GM19397 (cell line): ENCODE data around the gene BRSK2.

Source experiments
- ATAC-seq: cut with Tn5 transposase; IDR thresholded peaks from one replicate; pipeline ENCODE4 v1.9.1; 2021; ENCODE audit warnings: mild to moderate bottlenecking, moderate library complexity; ENCODE audit not compliant: unreplicated experiment

BRSK2 gene

DNA sequence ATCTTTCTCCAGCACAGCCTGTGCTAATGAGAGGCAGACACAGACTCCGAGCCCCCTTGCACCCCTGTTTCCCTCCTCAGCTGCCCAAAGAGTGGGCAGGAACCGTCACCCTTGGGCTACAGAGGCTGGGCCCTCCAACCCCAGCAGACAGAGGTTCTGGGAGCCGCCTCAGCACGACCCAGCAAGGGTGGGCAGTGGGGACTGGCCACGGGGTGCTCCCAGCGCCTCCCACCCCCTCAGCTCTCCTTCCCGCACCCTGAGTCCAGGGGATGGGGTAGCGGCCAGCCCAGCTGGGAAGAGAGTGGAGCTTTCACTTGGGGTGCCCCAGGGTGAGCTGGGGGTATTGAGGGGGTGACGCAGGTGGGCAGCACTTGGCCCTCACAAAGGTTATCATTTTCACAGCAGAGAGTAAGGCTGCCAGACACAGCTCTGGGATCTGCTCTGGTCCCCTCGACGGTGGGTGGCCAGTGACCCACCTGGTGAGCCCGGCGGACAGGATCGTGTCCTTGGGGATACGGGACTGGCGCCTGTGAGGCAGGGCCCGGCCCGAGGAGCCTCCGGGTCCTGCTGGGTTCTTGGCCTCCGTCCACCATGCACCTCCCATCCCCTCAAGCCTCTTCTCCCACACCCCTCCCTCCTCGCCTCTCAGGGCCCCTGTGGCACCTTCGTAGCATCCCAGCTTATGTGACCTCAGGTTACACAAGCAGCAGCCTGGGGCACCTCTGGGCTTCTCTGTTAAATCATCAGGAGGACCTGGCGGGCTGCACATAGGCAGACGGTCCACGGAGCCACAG, 14.4 kb upstream of the BRSK2 start:
- no peak for ATAC-seq

DNA sequence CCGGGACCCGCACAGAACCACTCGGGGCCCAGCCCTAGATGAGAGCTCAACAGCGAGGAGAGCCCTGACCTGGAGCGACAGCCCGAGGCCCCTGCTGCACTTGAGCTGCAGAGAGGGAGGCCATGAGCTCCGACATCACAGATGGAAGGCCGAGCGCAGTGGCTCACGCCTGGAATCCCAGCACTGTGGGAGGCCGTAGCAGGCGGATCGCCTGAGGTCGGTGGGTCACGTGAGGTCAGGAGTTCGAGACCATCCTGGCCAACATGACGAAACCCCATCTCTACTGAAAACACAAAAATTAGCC, 13.8 kb upstream of the BRSK2 start:
- no peak for ATAC-seq

DNA sequence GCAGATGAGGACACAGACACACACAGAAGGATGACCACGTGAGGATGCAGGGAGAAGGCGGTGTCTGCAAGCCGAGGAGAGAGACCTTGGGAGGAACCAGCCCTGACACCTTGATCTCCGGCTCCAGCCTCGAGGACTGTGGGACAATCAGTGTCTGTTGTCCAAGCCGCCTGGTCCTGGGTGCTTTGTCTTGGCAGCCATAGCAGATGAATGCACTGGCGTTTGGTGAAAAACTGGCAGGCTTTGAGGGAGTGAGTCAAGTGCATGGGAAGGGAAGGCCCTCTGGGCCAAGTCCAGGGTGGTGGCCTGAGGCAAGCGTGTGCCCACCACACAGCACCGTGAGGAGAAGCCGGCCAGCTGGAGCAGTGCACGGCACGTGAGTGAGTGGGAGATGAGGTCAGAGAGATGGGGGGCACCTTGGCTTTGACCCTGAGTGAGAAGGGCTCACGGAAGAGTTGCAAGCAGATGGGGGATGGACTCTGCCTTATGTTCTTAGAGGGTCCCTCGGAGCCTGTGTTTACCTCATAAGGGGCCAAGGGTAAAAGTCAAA, 12.4 kb upstream of the BRSK2 start:
- ATAC-seq: no peak

DNA sequence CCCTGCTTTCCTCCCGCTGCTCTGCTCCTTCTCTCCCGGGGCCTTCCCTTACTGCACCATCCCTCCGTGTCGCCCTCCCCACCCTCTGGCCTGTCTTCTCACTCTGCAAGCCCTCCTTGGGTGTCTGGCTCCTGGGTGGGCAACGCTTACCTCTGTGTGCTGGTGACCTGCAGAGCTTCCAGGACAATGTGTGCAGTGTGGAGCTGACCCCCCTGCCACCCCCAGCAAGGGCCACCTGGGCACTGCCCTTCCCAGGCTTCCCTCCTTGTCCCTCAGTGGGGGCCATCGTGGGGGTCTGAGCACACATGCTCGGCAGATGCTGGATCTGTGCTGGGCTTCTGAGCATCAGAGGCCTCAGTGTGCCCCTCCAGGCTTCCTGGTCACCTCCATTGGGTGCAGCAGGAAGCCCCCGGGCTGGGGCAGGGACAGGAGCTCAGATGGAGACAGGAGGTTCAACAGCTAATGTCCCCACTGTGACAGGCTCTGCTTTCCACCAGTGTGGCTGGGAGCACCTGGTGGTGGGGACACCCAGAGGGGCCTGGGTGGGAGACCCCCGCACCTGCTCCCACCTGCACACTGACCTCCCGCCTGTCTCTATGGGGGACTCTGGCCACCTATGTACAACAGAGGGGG, 7.8 kb upstream of the BRSK2 start:
- ATAC-seq: no peak

DNA sequence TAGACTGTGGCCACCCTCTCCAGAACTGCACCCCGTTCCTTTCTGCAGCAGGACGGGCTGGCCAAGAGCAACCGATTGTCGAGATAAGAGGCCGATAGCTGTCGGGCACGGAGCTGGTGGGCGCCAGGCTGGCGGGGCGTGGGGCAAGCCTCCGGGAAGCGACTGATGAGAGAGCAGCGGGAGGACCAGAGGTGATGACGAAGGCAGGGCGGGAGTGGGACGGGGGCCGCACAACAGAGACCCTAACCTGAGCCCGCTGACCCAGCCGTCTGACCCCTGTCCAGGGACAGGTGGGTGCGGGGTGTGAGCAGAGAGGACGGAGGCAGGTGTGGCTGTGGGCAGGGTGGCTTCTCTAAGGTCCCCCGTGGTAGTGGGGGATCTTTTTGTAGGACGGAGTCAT, 7.3 kb upstream of the BRSK2 start:
- ATAC-seq: no peak

DNA sequence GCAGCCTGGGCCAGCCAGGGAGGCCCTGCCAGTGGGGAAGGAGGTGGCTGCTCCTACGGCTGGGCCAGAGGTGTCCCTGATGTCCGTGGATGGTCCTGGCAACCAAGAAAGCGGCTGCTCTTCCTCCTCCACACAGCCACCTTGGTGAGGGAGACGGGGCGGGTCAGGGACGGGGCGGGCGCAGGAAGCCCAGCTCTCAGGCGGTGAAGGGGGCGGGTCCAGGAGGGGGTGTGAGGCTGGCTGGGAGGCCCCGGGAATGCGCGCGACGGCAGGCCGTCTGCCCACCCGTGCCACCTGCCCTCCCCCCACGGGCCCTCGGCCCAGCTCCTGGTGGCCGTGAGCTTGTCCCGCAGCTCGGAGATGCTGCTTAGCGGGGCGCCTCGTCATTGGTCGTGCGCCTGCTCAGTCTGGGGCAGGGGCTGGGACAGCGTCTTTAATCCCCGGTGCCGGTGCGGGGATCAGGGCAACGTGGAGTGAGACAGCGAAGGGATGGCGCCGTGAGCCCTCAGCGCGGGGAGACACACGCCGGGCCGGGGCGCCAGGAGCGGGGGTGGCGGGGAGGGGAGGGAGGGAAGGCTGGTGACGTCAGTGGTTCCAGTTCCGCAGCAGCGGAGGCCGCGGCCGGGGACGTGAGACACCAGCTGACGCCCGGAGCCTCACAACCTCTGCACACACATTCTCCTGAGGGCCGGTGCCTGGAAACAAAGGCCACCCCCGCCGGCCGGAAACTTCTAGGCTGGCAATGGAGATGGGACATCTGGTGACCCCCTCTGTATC, 6.7 kb upstream of the BRSK2 start:
- peak; percentile 62 for ATAC-seq

DNA sequence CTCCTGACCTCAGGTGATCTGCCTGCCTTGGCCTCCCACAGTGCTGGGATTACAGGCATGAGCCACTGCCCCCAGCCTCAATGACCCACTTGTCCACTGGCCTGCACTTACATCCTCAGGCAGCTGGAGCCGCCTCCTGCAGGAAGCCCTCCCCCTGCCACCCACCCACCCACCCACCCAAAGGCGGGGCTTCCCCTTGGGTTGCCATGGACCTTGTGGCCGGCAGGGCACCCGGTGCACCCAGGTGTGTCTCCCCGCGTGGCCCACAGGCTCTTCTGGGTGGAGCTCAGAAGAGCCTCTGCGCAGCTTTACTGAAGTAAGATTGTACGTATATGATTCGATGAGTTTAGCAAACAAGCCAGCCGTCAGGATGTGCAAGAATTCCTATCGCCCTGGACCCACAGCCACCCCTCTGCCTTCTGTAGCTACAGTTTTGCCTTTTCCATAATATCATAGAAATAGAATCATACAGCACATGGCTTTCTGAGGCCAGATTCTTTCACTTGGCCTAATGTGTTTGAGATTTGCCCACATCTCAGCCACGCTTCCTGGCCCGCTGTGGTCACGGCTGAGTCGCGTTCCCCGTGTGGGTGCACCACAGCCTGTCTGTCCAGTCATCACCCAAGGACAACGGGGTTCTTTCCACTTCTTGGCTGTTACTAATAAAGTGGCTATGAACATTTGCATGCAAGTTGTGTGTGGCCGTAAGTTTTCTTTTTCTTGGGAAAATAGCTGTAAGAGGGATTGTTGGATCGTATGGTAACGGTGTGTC, 5.3 kb upstream of the BRSK2 start:
- no peak for ATAC-seq

DNA sequence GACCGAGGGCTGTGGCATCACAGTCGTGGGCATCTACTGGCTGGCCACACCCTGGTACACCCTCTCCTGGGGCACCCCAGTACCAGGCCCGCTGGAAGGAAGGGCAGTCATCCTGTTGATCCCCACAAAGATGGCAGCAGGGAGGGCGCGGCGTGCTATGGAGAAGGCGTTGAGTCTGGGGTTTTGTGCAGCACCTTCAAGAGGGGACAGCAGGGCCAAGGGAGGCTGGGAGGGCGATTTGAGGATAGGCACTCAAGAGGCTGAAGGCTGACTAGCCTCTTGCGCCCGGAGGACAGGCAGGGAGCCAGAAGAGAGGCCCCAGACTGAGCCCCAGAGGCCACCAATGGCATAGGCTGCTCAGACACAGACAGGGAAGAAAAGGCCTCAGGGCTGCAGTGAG, 2.2 kb upstream of the BRSK2 start:
- no peak for ATAC-seq

DNA sequence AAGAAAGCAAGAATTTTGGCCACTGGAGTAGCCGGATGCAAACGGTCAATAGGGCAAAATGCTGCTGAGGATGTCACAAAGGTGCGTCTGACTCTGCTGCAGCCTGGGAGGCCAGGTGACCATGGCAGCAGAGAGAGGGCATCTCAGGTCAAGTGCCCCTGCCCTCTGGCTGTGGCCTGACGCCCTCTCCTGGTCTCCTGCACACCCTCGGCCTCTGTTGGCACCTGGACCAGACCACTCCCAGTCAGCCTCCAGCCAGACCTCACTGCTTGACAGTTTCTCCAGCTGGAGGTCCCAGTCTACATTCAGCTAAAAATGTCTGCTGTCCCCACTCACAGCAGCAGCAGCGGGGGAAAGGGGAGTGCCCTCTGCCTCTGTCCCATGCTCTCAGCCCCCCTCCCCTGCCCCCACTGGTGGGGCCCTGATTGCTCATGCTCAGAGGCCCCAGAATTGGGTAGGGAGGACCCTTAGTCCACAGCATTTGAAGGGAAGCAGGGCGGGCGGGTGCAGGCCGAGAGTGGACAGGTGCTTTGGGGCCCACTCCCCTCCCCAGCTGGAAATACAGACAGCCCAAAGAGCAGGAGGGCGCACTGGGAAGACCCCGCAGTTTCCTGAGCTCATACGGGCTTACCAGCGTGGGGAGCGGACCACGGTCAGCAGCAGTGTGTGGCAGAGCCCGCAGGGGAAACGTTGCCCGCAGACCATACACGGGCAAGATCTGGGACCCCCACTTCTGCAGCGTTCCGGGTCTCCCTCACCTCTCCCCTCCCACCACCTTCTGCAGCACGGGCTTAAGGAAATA, 1.6 kb upstream of the BRSK2 start:
- ATAC-seq: no peak

DNA sequence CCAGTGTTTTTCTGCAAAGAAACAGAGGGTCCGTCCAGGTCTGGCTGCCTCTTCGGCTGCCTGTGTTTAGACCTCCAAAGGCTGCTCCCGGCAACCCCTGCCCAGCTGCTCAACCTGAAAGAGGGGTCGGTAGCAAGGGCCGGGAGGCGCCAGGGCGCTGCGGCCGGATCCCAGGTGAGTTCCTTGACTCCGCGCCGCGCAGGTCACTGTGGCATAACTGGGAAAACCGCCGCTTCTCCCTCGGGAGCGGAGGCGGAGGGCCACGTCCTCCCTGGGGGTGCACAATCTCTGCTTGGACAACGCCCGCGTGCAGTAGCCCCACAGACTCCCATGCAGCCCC, 1.0 kb upstream of the BRSK2 start:
- ATAC-seq: no peak

DNA sequence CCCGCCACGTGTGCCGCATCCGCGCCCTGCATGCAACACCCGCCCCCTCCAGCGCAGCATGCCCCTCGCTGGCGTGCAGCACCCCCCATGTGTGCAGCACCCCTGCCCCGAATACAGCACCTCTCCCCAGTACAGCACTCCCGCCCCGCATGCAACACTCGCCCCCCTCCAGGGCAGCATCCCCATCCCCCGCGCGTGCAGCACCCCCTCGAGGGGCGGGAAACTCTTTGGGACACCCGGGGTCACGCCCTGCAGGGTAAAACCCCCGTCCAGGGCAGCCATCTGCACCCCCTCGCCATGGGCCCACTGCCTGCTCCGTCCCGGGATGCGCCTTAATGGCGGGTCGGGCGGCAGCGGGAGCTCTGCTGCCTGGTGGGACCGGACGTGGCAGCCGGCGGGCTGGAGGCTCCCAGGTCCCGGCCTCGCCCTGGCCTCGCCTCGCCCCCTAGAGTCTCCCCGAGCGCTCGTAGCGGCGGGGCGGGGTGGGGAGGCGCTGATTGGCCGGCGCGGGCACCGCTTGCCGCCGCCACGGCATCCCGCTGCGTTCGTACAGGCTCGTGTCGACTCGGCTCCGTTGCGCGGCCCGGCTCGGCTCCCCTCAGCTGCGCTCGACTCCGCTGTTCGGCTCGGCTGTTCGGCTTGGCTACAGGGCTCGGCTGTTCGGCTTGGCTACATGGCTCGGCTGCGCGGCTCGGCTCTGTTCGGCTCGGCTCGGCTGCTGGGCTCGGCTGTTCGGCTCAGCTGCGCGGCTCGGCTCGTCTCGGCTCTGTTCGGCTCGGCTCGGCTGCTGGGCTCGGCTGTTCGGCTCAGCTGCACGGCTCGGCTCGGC, 417 bp upstream of the BRSK2 start:
- ATAC-seq: peak; percentile 82

DNA sequence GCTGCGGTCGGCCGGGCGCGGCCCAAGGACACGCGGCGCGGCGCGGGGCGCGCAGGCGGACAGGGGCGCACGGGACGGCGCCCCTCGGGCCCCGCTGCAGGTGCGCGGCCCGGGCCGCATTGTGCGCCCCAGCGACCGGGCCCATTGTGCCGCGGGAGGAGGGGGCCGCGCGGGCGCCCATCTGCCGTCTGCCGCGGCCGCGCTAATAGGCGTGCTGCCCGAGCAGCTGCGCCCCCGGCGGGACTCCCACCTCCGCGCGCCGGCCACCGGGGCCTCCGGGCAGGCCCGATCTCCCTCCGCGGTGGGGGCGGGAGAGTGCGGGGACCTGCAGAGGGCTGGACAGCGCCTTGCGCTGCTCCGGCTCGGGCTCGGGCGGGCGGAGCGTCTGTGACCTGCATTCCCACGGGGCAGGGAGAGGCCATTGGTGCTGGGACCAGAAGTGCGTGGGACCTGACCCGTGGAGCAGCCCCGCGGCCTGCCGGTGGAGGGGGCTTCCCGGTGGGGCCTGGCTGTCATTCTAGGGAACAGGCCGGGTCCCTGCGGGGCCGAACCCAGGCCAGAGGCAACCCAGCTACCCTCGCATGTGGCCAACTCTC, 933 bp downstream of the BRSK2 start:
- ATAC-seq: no peak

DNA sequence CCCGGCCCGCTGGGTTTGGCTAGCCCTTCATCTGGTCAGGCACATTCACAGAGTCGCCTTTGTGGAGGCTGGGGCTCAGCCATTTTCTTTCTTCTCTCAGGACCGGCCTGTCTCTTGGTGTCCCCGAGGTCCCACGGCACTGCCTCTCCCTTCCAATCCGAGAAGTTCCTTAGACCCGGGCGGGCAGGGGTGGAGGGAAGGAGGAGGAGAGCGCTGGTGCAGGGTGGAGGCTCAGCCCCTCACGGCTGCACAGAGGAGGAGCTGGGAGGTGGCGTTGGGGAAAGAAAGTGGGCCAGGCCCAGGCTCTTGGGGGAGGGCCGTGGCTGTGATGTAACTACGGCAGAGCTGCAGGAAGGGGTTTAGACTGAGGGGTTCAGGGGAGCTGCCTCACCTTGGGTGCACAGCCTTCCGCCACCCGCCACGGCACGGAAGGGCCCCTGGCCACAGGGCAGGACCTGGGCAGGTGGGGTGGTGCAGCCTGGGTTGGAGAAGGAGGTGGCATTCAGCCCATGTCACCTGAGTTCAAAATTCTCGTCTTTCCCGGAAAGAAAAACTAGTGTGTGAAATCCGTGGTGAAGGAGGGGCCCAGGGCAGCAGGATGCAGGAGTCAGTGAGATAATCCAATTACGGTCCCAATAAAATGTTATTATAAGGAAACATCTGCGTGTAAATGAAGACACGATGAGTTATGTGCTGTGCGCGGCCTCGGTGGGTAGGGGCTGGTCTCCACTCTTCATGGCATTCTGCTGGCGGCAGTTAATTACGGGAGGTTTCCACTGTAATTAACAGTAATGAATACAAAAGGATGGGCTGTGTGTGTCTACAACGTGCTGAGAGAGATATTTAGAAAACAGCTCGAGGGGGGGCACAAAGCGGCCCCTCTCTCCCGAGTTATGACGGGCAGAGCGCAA, 1.7 kb downstream of the BRSK2 start:
- no peak for ATAC-seq

DNA sequence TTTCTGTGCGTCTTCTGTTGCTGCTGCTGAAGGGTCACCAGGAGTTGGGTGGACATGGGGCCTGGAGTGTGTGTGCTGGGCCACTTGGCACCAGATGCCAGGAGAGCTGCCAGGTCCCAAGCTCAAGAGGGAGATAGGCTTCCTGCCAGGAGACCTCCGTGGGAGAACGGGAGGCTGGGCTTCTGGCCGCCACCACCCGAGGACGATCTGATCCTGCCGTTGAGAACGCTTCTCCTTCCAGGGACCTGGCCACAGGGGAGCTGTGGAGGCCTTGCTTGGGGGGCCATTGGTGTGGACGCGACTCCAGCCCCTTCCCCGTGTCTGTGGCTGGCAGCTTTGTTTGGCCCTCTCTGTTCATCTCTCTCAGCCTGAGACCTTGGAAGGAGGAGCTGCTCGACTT, 2.4 kb downstream of the BRSK2 start:
- ATAC-seq: no peak

DNA sequence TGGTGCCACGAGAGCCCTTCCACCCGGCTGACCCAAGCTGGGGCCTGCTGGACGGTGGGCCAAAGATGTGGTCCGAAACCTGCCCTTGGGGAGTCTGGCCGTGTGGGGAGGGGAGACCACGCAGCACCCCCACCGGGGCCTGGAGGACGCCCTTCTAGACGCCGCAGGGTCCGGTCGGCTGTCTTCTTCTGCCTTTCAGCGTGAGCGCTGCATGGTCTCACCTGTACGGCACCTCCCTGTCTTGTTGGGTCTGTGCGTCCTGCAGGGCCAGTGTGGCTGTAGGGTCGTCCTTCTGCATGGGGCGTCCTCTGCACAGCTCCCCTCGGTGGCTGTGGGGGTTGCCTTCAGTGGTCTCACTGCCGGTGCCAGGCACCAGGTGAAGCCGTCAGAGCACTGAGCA, 2.8 kb downstream of the BRSK2 start:
- ATAC-seq: no peak

DNA sequence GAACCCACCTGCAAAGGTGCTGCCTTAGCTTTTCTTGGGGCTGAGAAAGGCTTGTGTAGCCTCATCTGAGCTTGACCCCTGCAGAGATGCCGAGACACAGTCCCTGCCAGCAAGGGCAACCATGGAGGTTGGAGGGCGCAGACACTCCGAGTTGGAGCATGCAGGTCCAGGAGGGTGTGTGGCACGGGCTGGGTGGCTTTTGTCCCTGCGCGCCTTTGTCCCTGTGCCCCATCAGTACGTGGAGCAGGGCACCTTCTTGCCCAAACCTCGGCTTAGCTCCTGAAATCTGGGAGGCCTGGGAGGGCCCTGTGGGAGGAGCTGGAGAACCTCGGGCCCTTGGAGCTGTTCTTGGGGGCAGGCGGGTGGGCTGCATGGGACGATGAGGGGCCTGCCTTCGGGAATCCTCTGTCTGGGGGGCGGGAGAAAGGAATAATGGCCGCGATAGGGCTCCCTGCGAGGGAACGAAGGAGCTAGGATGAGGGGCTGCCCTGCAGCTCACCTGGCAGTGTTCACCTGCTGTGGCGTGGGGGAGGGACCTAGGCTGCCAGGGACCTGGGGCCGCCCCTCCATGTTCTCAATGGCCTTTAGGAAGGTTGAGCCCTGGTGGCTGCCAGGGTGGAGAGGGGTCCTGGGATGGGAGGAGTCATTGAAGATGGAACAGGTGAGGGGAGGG, 3.4 kb downstream of the BRSK2 start:
- ATAC-seq: no peak

DNA sequence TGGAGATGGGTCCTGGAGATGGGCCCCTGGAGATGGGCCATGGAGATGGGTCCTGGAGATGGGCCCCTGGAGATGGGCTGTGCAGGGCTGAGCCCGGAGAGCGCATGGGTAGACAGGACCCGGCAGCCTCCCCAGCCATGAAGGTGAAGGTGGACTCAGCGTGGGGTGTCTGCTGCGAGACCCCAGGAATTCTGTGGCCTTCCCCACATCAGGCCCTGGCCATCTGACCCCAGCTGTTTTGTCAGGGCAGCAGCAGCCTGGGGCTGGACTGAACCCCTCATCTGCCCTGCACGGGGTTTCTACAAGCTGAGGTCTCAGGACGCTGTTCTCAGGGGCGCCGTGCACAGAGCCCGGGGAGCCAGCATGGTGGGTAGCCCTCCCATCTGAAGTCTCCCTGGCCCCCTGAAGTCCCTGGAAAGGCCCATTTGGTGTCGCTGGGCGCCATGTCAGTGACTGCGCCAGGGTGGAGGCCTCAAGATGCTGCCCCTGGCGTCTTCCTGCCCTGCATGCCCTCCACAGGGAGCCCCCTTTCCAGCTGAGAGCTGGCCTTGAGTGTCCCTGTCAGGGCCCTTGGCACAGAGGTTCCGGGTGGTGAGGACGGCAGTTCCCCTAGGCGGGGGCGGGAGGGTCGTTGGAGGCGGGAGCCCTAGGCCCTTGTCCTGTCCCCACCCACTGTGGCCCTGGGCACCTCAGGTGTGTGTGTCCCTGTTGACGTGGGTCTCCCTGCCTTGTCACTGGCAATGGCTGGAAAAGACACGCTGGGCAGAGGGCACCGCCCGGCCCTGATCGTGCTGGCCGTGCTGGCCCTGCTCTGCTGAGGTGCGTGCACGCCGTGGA, 5.4 kb downstream of the BRSK2 start:
- no peak for ATAC-seq
